Adrenal gland (tissue), 12 donors: ENCODE data around the gene CAMTA1. TPM values are rescaled to one million over a fixed set of nuclear protein-coding genes. Genes with fewer than 3 reads are reported as not detected.
"Not testable (repeated sequence)": the region's sequence is repeated elsewhere in the genome, so short reads cannot be mapped to it uniquely, and the experiment has no call there.

Experiments used
- DNase-seq, 7 donors: peaks; one replicate each; pipeline ENCODE4 v3.0.0-alpha.2; 2019 to 2020
- H3K27ac ChIP-seq, 5 donors: fragments of 200-600 bp; sonication (generic) in 4 of 5; 1 replicate in 3 of 5; 2 replicates in 2 of 5; pipeline versions ENCODE4 v1.5.1 to v1.8.0; 2016 to 2020; ENCODE audit warnings: mild to moderate bottlenecking in 1 of 5
- H3K27me3 ChIP-seq: fragments of 200-600 bp; 2 replicates; pipeline ENCODE4 v1.8.0; 2021
- H3K36me3 ChIP-seq, 2 donors: fragments of 200-600 bp; replicated peaks in 1 of 2; 1 replicate in 1 of 2; 2 replicates in 1 of 2; pipeline versions ENCODE4 v1.5.1 to v1.8.0; 2018 to 2022
- H3K4me1 ChIP-seq, 2 donors: fragments of 200-600 bp; replicated peaks in 1 of 2; 1 replicate in 1 of 2; 2 replicates in 1 of 2; pipeline versions ENCODE4 v1.5.1 to v1.8.0; 2018 to 2021
- H3K4me3 ChIP-seq, 4 donors: fragments of 200-600 bp; sonication (generic) in 3 of 4; one replicate each; pipeline ENCODE4 v1.5.1; 2016 to 2018
- H3K9me3 ChIP-seq, 3 donors: fragments of 200-600 bp; sonication (generic) in 1 of 3; replicated peaks in 1 of 3; 1 replicate in 2 of 3; 2 replicates in 1 of 3; pipeline versions ENCODE4 v1.5.1 to v1.8.0; 2016 to 2021
- CTCF ChIP-seq, 6 experiments: fragments of 450-650 bp in 4 of 6; fragments of 200-600 bp in 2 of 6; sonication (generic) in 1 of 6; IDR thresholded peaks; 1 replicate in 5 of 6; 2 replicates in 1 of 6; pipeline versions ENCODE4 v1.5.1 to v1.8.0; 2016 to 2021; ENCODE audit warnings: antibody characterized with exemption in 6 of 6, mild to moderate bottlenecking in 2 of 6, moderate library complexity in 1 of 6
- POLR2A ChIP-seq, 2 donors: fragments of 450-650 bp; IDR thresholded peaks; one replicate each; pipeline ENCODE4 v1.6.1; 2017; ENCODE audit warnings: antibody characterized with exemption in 2 of 2, mild to moderate bottlenecking in 2 of 2, moderate library complexity in 1 of 2
- WGBS, 4 donors: extraction: QIAGEN DNeasy Blood & Tissue Kit in 2 of 4; methylation state at CpG; one replicate each; pipeline versions ENCODE4 v1.1.5 to v1.1.7; 2013 to 2017; 5-methylcytosine and 5-hydroxymethylcytosine counted together
- intact Hi-C, 2 donors: fragments of 100-400 bp; cut with DNase I; formaldehyde crosslinking; loops; one replicate each; pipeline versions ENCODE4 v1.14.1 to v1.15.0; 2022 to 2023
- polyA plus RNA-seq, 3 donors: library from polyadenylated mRNA; stranded (reverse); fragments of 200-250 nt in 2 of 3; fragments of 350-450 nt in 1 of 3; fragmentation: Illumina TruSeq in 1 of 3; extraction: RNeasy Lipid Tissue Mini Kit (QIAGEN cat#74804) in 1 of 3; gene quantifications; one replicate each; pipeline ENCODE4 v1.2.3, GENCODE V29; 2013 to 2014
- total RNA-seq, 9 donors: library from RNA; depleted of rRNA in 4 of 9; stranded (reverse); fragments of >200 nt in 4 of 9; fragments of 120-200 nt in 1 of 9; fragmentation: NEBNext Ultra II Directional in 1 of 9; extraction: Animal tissue kit (Norgen Biotek cat#: 25700) in 1 of 9; gene quantifications; one replicate each; pipeline versions ENCODE4 v1.1.0 to v1.2.4, GENCODE V29; 2013 to 2023
- donor health status: healthy with polysubstance abuse.
- donor health status: Bipolar disorder and iron deficiency.
- donor health status: DM: yes; HTN: yes; CAD: no.
- donor health status: DM: no; HTN: no; CAD: no.
- donor health status: DM: no; HTN: no; CAD: no.
- donor health status: DM: yes; HTN: yes; CAD: no.

Gene CAMTA1
- total and polyA plus RNA-seq, 12 donors = 62.9 to 141 (median 96.9) TPM

GRCh38 chr1:7140251-7140650 lies 355.0 kb downstream of the CAMTA1 start:
- Histone ChIP-seq H3K36me3 (no peaks in the 10 kb centered on the region), H3K4me1 (no peaks in the 10 kb centered on the region), H3K27ac (no peak overlapping the region), H3K27me3 (no peaks in the 10 kb centered on the region), H3K4me3 (no peak overlapping the region), H3K9me3 (no peaks in the 10 kb centered on the region)
- TF ChIP-seq POLR2A (IDR thresholded peaks at IDR 0.05) (no peak), CTCF (IDR thresholded peaks at IDR 0.05) (no peak)
- no peak for DNase-seq
- intact Hi-C loops = no loop called here

GRCh38 chr1:7145947-7146346 lies 360.7 kb downstream of the CAMTA1 start:
- no peak for TF ChIP-seq POLR2A (IDR thresholded peaks at IDR 0.05)
- no peaks in the 10 kb centered on the region for H3K27me3 ChIP-seq
- DNase-seq = no peak
- H3K9me3 ChIP-seq = no peaks in the 10 kb centered on the region
- no peak overlapping the region for H3K4me3 ChIP-seq
- no peaks in the 10 kb centered on the region for H3K36me3 ChIP-seq
- H3K27ac ChIP-seq = no peak overlapping the region
- no peaks in the 10 kb centered on the region for H3K4me1 ChIP-seq
- intact Hi-C loops = no loop called here
- 74 to 81% (median 79%) methylated on average over 5 to 9 of the region's 9 CpGs for WGBS, 4 donors

- Histone ChIP-seq H3K4me3 (no peak overlapping the region), H3K9me3 (no peaks in the 10 kb centered on the region), H3K36me3 (no peaks in the 10 kb centered on the region), H3K27ac (no peak overlapping the region), H3K4me1 (no peaks in the 10 kb centered on the region), H3K27me3 (no peaks in the 10 kb centered on the region)
- DNase-seq = no peak
- intact Hi-C loops = no loop called here
- WGBS, 4 donors = 89 to 99% (median 95%) methylated on average over 5 of the region's 5 CpGs
- TF ChIP-seq POLR2A (IDR thresholded peaks at IDR 0.05) (no peak), CTCF (IDR thresholded peaks at IDR 0.05) (no peak)
Observed at GRCh38 chr1:7146710-7147109, 361.5 kb downstream of the CAMTA1 start.

- H3K36me3 ChIP-seq, DNase-seq, H3K4me3 ChIP-seq, H3K27ac ChIP-seq, H3K9me3 ChIP-seq, H3K27me3 ChIP-seq, H3K4me1 ChIP-seq, intact Hi-C loops: not testable (repeated sequence)
- WGBS, 4 donors = 91 to 95% (median 93%) methylated on average over 3 of the region's 3 CpGs
Observed at GRCh38 chr1:7147581-7148282, 362.5 kb downstream of the CAMTA1 start.

GRCh38 chr1:7149080-7149838 lies 364.0 kb downstream of the CAMTA1 start:
- intact Hi-C loops = no loop called here
- no peaks in the 10 kb centered on the region for H3K9me3 ChIP-seq
- DNase-seq = peak in 4 of 7 donors; percentile 19 to 43 (median 31)
- H3K36me3 ChIP-seq = no peaks in the 10 kb centered on the region
- 56 to 72% (median 66%) methylated on average over 22 to 31 of the region's 31 CpGs for WGBS, 4 donors
- H3K27me3 ChIP-seq = no peaks in the 10 kb centered on the region
- no peak overlapping the region for H3K4me3 ChIP-seq
- H3K4me1 ChIP-seq = no peaks in the 10 kb centered on the region
- H3K27ac ChIP-seq = peak overlapping the region in 1 of 5 donors; percentile 16
- no peak for TF ChIP-seq POLR2A (IDR thresholded peaks at IDR 0.05)
- TF ChIP-seq CTCF (IDR thresholded peaks at IDR 0.05) = no peak
